Measurements from ENCODE around the gene ZNG1A. TPM values are rescaled to one million over a fixed set of nuclear protein-coding genes. Genes with fewer than 3 reads are reported as not detected.
"Not testable (repeated sequence)": the region's sequence is repeated elsewhere in the genome, so short reads cannot be mapped to it uniquely, and the experiment has no call there.

Gene ZNG1A
- total and polyA plus RNA-seq, 8 donors: 14.1 to 31.1 (median 20.3) TPM

GRCh38 chr9:221989-222776 is 43.3 kb upstream of the ZNG1A start:
- WGBS, 2 donors: 75 to 77% methylated on average over 6 of the region's 6 CpGs
- DNase-seq (no peak), FAIRE-seq (no peak), ATAC-seq (peak in 2 of 4 donors; percentile 19 to 53)
- Histone ChIP-seq H3K9me3 (no peaks in the 10 kb centered on the region), H3K4me3 (no peak overlapping the region), H3K4me1 (peaks cover 0 to 35% (median 0%) of the 10 kb centered on the region in 3 donors), H3K36me3 (no peaks in the 10 kb centered on the region), H3K27me3 (no peaks in the 10 kb centered on the region), H3K27ac (no peak overlapping the region)
- no peak for TF ChIP-seq CTCF (IDR thresholded peaks at IDR 0.05)
- intact Hi-C loops (cut with DNase I): no loop called here

- Histone ChIP-seq H3K9me3 (no peaks in the 10 kb centered on the region), H3K27ac (no peak overlapping the region), H3K4me3 (no peak overlapping the region), H3K36me3 (no peaks in the 10 kb centered on the region), H3K27me3 (no peaks in the 10 kb centered on the region), H3K4me1 (peaks cover 0 to 46% (median 0%) of the 10 kb centered on the region in 3 donors)
- no peak for TF ChIP-seq CTCF (IDR thresholded peaks at IDR 0.05)
- WGBS, 2 donors: 75 to 88% methylated on average over 7 of the region's 7 CpGs
- DNase-seq (no peak), FAIRE-seq (no peak), ATAC-seq (no peak)
- intact Hi-C loops (cut with DNase I): no loop called here
Measured at GRCh38 chr9:219670-220365, 41.0 kb upstream of the ZNG1A start.

- not testable (repeated sequence) for FAIRE-seq
Measured at GRCh38 chr9:219036-219435, 40.2 kb upstream of the ZNG1A start.

GRCh38 chr9:217950-218349 is 39.1 kb upstream of the ZNG1A start:
- no peaks in the 10 kb centered on the region for H3K9me3 ChIP-seq
- FAIRE-seq: no peak
- no peak for TF ChIP-seq CTCF (IDR thresholded peaks at IDR 0.05)
- H3K36me3 ChIP-seq: no peaks in the 10 kb centered on the region
- H3K4me1 ChIP-seq: peaks cover 0 to 42% (median 0%) of the 10 kb centered on the region in 3 donors
- H3K27me3 ChIP-seq: no peaks in the 10 kb centered on the region
- intact Hi-C loops (cut with DNase I): no loop called here
- no peak overlapping the region for H3K4me3 ChIP-seq
- H3K27ac ChIP-seq: peak overlapping the region in 1 of 4 donors; percentile 2
- WGBS, 2 donors: 41 to 60% methylated on average over 2 of the region's 2 CpGs
- DNase-seq: no peak
- ATAC-seq: no peak

More at GRCh38 chr9:219036-219435, 40.2 kb upstream of the ZNG1A start:
- H3K27ac ChIP-seq; H3K36me3 ChIP-seq; intact Hi-C loops (cut with DNase I); H3K27me3 ChIP-seq; ATAC-seq; H3K4me3 ChIP-seq; DNase-seq; H3K9me3 ChIP-seq: not testable (repeated sequence)
- 87 to 88% methylated on average over 7 of the region's 7 CpGs for WGBS, 2 donors
- peaks cover 0 to 40% (median 0%) of the 10 kb centered on the region in 3 donors for H3K4me1 ChIP-seq

- WGBS, 2 donors: 60 to 71% methylated on average over 1 of the region's 1 CpG
- FAIRE-seq (no peak), DNase-seq (no peak), ATAC-seq (no peak)
- no peaks in the 10 kb centered on the region for H3K9me3 ChIP-seq
- no peak overlapping the region for H3K27ac ChIP-seq
- H3K4me3 ChIP-seq: peak overlapping the region in 1 of 4 donors; percentile 64
- intact Hi-C loops (cut with DNase I): no loop called here
- no peaks in the 10 kb centered on the region for H3K36me3 ChIP-seq
- TF ChIP-seq CTCF (IDR thresholded peaks at IDR 0.05): no peak
- no peaks in the 10 kb centered on the region for H3K27me3 ChIP-seq
- peaks cover 0 to 51% (median 6%) of the 10 kb centered on the region in 3 donors for H3K4me1 ChIP-seq
Measured at GRCh38 chr9:216866-217265, 38.0 kb upstream of the ZNG1A start.
